ENCODE measurements around the gene SATB2. TPM values are rescaled to one million over a fixed set of nuclear protein-coding genes. Genes with fewer than 3 reads are reported as not detected.

Gene SATB2
- total RNA-seq, 1 experiment from 2014 or later, result 22.1 TPM

DNA sequence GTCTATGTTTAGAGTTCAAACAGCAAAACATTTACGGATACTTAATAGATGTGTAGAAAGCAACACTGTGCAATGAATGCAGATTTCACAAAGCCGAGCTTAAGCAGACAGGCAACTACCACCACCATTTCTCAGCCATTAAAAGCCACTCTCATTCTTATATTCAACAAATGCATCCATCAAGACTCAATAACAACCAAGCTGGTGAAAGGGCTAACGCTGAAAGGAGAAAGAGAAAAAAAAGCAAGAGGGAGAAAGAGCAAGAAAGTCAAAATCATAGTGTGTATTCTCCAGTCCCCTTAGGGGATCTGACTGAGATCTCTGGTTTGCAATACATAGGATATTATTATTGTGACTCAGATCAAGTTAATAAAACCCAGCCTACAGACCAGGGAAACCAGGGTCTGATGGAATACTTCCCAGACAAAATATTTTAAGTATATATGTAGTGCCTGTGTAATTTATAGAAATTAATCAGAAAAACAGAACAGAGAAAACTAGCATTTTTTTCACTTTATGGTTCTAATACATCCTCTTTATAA lies 14.1 kb downstream of the SATB2 start (continued):
- TF ChIP-seq, protein P1, sequence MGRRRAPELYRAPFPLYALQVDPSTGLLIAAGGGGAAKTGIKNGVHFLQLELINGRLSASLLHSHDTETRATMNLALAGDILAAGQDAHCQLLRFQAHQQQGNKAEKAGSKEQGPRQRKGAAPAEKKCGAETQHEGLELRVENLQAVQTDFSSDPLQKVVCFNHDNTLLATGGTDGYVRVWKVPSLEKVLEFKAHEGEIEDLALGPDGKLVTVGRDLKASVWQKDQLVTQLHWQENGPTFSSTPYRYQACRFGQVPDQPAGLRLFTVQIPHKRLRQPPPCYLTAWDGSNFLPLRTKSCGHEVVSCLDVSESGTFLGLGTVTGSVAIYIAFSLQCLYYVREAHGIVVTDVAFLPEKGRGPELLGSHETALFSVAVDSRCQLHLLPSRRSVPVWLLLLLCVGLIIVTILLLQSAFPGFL (CRISPR knock-in tag; IDR thresholded peaks at IDR 0.05; ENCODE audit: borderline replicate concordance), result no peak

DNA sequence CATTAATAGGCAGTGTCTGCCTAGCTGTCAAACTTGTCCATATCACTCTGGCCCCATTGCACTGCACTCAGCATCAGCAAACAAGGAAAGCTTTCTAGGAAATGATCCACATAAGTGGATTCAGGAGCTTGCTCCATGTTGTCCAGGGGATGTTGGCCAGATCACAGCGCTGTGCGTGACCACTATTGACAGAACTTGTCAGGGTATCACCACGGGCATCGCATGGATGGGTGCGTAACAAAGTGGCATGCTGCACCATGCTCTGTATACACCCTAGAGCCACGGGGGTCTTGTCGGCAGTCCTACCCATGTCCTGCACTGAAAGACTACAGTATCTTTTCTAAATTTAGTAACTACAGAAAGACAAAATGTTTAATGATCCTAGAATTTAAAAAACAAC lies 15.6 kb downstream of the SATB2 start:
- Mint-ChIP-seq H3K27ac (no peak overlapping the region), H3K36me3 (no peaks in the 10 kb centered on the region), H3K9me3 (no peaks in the 10 kb centered on the region), H3K4me1 (peaks cover 68% of the 10 kb centered on the region), H3K27me3 (ENCODE audit: low read depth) (no peaks in the 10 kb centered on the region), H3K4me3 (no peak overlapping the region)
- TF ChIP-seq GTF2I (CRISPR knock-in tag; conservative IDR thresholded peaks at IDR 0.05), result no peak
- TF ChIP-seq SMAD4 (CRISPR knock-in tag; IDR thresholded peaks at IDR 0.05), result no peak
- TF ChIP-seq, protein P2, sequence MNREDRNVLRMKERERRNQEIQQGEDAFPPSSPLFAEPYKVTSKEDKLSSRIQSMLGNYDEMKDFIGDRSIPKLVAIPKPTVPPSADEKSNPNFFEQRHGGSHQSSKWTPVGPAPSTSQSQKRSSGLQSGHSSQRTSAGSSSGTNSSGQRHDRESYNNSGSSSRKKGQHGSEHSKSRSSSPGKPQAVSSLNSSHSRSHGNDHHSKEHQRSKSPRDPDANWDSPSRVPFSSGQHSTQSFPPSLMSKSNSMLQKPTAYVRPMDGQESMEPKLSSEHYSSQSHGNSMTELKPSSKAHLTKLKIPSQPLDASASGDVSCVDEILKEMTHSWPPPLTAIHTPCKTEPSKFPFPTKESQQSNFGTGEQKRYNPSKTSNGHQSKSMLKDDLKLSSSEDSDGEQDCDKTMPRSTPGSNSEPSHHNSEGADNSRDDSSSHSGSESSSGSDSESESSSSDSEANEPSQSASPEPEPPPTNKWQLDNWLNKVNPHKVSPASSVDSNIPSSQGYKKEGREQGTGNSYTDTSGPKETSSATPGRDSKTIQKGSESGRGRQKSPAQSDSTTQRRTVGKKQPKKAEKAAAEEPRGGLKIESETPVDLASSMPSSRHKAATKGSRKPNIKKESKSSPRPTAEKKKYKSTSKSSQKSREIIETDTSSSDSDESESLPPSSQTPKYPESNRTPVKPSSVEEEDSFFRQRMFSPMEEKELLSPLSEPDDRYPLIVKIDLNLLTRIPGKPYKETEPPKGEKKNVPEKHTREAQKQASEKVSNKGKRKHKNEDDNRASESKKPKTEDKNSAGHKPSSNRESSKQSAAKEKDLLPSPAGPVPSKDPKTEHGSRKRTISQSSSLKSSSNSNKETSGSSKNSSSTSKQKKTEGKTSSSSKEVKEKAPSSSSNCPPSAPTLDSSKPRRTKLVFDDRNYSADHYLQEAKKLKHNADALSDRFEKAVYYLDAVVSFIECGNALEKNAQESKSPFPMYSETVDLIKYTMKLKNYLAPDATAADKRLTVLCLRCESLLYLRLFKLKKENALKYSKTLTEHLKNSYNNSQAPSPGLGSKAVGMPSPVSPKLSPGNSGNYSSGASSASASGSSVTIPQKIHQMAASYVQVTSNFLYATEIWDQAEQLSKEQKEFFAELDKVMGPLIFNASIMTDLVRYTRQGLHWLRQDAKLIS (CRISPR knock-in tag; IDR thresholded peaks at IDR 0.05; ENCODE audit: borderline replicate concordance), result no peak
- TF ChIP-seq TEAD1 (CRISPR knock-in tag; IDR thresholded peaks at IDR 0.05), result no peak
- no peak for TF ChIP-seq ZNF423 (CRISPR knock-in tag; IDR thresholded peaks at IDR 0.05)
- TF ChIP-seq, protein P3, sequence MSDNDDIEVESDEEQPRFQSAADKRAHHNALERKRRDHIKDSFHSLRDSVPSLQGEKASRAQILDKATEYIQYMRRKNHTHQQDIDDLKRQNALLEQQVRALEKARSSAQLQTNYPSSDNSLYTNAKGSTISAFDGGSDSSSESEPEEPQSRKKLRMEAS (CRISPR knock-in tag; IDR thresholded peaks at IDR 0.05), result no peak
- no peak for TF ChIP-seq NR3C1 (CRISPR knock-in tag; conservative IDR thresholded peaks at IDR 0.05; ENCODE audit: low read depth)
- TF ChIP-seq ZBTB21 (CRISPR knock-in tag; IDR thresholded peaks at IDR 0.05; ENCODE audit: borderline replicate concordance), result no peak
- DNase-seq (ENCODE audit: low spot score) (no peak), ATAC-seq (no peak)
- ChIA-PET POLR2A (no interaction called here), CTCF (interaction anchor here (1.0 kb wide), 1 partner anchor 44 kb away, joined by 4 read pairs; no protein-coding TSS in a partner anchor)

DNA sequence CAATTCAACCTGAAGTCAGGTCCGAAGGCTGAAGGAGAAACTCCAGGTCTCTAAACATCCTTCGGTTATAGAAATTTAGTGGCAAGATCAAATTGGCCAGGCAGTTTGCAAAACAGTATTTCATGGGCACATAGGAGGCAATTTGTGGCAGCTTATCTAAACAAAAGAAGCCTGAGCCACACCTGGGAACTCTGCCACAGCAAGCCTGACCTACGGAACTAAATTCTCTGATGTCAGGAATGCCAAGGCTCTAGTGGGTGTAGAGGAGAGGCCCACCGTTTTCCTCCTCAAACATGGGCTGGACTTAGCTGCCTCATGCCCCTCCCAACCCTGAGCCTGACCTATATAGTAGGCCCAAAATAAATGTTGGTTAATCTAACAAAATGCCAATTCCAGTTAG lies 16.0 kb downstream of the SATB2 start:
- H3K36me3 Mint-ChIP-seq, result no peaks in the 10 kb centered on the region
- ChIA-PET CTCF (no interaction called here), POLR2A (no interaction called here)
- ATAC-seq, result no peak
- TF ChIP-seq EMX1 (CRISPR knock-in tag; IDR thresholded peaks at IDR 0.05), result no peak
- TF ChIP-seq OVOL2 (CRISPR knock-in tag; IDR thresholded peaks at IDR 0.05; ENCODE audit: borderline replicate concordance), result no peak
- no peak for TF ChIP-seq TP53 (CRISPR knock-in tag; IDR thresholded peaks at IDR 0.05)
- H3K27me3 Mint-ChIP-seq (ENCODE audit: low read depth), result no peaks in the 10 kb centered on the region
- peaks cover 65% of the 10 kb centered on the region for H3K4me1 Mint-ChIP-seq
- H3K9me3 Mint-ChIP-seq, result no peaks in the 10 kb centered on the region
- H3K27ac Mint-ChIP-seq, result peak overlapping the region; percentile 53
- H3K4me3 Mint-ChIP-seq, result no peak overlapping the region
- no peak for DNase-seq (ENCODE audit: low spot score)

DNA sequence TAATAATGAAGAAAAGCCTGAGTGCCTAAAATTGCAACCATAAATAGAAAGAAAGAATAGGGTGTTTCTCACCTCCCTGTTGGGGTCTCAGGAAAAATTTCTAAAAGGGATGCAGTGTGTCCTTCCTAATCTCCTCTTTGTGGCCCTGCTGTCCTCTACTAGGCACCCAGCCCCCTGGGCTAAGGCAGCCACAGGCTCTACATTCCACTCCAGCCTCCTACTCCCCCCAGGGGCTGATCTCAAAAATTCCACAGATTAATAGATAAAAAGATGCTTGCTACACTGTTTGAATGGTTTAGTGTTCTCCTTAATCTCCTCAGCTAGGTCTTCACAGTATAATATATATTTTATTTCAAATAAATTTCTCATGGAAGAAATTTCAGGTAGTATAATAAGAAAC lies 17.6 kb downstream of the SATB2 start:
- CTCF ChIA-PET, result no interaction called here
- POLR2A ChIA-PET, result no interaction called here
- Mint-ChIP-seq H3K4me3 (no peak overlapping the region), H3K9me3 (no peaks in the 10 kb centered on the region), H3K36me3 (no peaks in the 10 kb centered on the region), H3K27ac (no peak overlapping the region), H3K4me1 (peaks cover 59% of the 10 kb centered on the region), H3K27me3 (ENCODE audit: low read depth) (no peaks in the 10 kb centered on the region)
- ATAC-seq, result peak; percentile 34
- DNase-seq (ENCODE audit: low spot score), result no peak
- TF ChIP-seq, protein P1 (CRISPR knock-in tag; IDR thresholded peaks at IDR 0.05; ENCODE audit: borderline replicate concordance), result no peak
- TF ChIP-seq ZNF416 (CRISPR knock-in tag; IDR thresholded peaks at IDR 0.05) (no peak), KAT7 (CRISPR knock-in tag; IDR thresholded peaks at IDR 0.05; ENCODE audit: borderline replicate concordance) (no peak), TCF7 (CRISPR knock-in tag; IDR thresholded peaks at IDR 0.05; ENCODE audit: low read depth) (no peak), FOXJ3 (CRISPR knock-in tag; IDR thresholded peaks at IDR 0.05; ENCODE audit: borderline replicate concordance) (no peak), NFATC4 (CRISPR knock-in tag; IDR thresholded peaks at IDR 0.05) (no peak)
- TF ChIP-seq, protein P4, sequence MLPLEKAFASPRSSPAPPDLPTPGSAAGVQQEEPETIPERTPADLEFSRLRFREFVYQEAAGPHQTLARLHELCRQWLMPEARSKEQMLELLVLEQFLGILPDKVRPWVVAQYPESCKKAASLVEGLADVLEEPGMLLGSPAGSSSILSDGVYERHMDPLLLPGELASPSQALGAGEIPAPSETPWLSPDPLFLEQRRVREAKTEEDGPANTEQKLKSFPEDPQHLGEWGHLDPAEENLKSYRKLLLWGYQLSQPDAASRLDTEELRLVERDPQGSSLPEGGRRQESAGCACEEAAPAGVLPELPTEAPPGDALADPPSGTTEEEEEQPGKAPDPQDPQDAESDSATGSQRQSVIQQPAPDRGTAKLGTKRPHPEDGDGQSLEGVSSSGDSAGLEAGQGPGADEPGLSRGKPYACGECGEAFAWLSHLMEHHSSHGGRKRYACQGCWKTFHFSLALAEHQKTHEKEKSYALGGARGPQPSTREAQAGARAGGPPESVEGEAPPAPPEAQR (CRISPR knock-in tag; IDR thresholded peaks at IDR 0.05), result no peak
- TF ChIP-seq, protein P5, sequence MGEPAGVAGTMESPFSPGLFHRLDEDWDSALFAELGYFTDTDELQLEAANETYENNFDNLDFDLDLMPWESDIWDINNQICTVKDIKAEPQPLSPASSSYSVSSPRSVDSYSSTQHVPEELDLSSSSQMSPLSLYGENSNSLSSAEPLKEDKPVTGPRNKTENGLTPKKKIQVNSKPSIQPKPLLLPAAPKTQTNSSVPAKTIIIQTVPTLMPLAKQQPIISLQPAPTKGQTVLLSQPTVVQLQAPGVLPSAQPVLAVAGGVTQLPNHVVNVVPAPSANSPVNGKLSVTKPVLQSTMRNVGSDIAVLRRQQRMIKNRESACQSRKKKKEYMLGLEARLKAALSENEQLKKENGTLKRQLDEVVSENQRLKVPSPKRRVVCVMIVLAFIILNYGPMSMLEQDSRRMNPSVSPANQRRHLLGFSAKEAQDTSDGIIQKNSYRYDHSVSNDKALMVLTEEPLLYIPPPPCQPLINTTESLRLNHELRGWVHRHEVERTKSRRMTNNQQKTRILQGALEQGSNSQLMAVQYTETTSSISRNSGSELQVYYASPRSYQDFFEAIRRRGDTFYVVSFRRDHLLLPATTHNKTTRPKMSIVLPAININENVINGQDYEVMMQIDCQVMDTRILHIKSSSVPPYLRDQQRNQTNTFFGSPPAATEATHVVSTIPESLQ (CRISPR knock-in tag; IDR thresholded peaks at IDR 0.05), result no peak
- TF ChIP-seq, protein P6, sequence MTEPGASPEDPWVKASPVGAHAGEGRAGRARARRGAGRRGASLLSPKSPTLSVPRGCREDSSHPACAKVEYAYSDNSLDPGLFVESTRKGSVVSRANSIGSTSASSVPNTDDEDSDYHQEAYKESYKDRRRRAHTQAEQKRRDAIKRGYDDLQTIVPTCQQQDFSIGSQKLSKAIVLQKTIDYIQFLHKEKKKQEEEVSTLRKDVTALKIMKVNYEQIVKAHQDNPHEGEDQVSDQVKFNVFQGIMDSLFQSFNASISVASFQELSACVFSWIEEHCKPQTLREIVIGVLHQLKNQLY (CRISPR knock-in tag; IDR thresholded peaks at IDR 0.05), result no peak

Measured in WTC11 (cell line).